ENCODE data around the gene PHF2.

PHF2 gene

GRCh38 chr9:93630806-93631411, 54.5 kb downstream of the PHF2 start:
- no peak for DNase-seq (ENCODE audit: low read depth in 3 of 3)

- DNase-seq (ENCODE audit: low read depth in 3 of 3) = no peak
Observed at GRCh38 chr9:93633492-93634221, 57.3 kb downstream of the PHF2 start.

- DNase-seq (ENCODE audit: low read depth in 3 of 3) = no peak
Observed at GRCh38 chr9:93634311-93635185, 58.2 kb downstream of the PHF2 start.

GRCh38 chr9:93635186-93636107, 59.1 kb downstream of the PHF2 start:
- DNase-seq (ENCODE audit: low read depth in 3 of 3) = no peak

- DNase-seq (ENCODE audit: low read depth in 3 of 3) = no peak
Observed at GRCh38 chr9:93636172-93636661, 59.8 kb downstream of the PHF2 start.

- no peak for DNase-seq (ENCODE audit: low read depth in 3 of 3)
Observed at GRCh38 chr9:93636667-93637066, 60.3 kb downstream of the PHF2 start.

- DNase-seq (ENCODE audit: low read depth in 3 of 3) = no peak
Observed at GRCh38 chr9:93637886-93638285, 61.5 kb downstream of the PHF2 start.

GRCh38 chr9:93640027-93640426, 63.6 kb downstream of the PHF2 start:
- no peak for DNase-seq (ENCODE audit: low read depth in 3 of 3)

GRCh38 chr9:93642961-93643360, 66.6 kb downstream of the PHF2 start:
- DNase-seq (ENCODE audit: low read depth in 3 of 3) = no peak

GRCh38 chr9:93644397-93645088, 68.2 kb downstream of the PHF2 start:
- DNase-seq (ENCODE audit: low read depth in 3 of 3) = no peak

GRCh38 chr9:93645149-93645889, 68.9 kb downstream of the PHF2 start:
- no peak for DNase-seq (ENCODE audit: low read depth in 3 of 3)

- DNase-seq (ENCODE audit: low read depth in 3 of 3) = no peak
Observed at GRCh38 chr9:93645921-93646639, 69.7 kb downstream of the PHF2 start.

- no peak for DNase-seq (ENCODE audit: low read depth in 3 of 3)
Observed at GRCh38 chr9:93646640-93647178, 70.3 kb downstream of the PHF2 start.

GRCh38 chr9:93648181-93648580, 71.8 kb downstream of the PHF2 start:
- no peak for DNase-seq (ENCODE audit: low read depth in 3 of 3)

GRCh38 chr9:93648836-93649235, 72.5 kb downstream of the PHF2 start:
- DNase-seq (ENCODE audit: low read depth in 3 of 3) = no peak

- no peak for DNase-seq (ENCODE audit: low read depth in 3 of 3)
Observed at GRCh38 chr9:93649610-93650261, 73.4 kb downstream of the PHF2 start.

- no peak for DNase-seq (ENCODE audit: low read depth in 3 of 3)
Observed at GRCh38 chr9:93650448-93650847, 74.1 kb downstream of the PHF2 start.

- no peak for DNase-seq (ENCODE audit: low read depth in 3 of 3)
Observed at GRCh38 chr9:93651521-93651950, 75.2 kb downstream of the PHF2 start.

All from stimulated activated CD4-positive, alpha-beta T cell treated with anti-CD3 and anti-CD28 coated beads, TNF-alpha, amount 100 ng/mL, for 24 hours (primary cell).